Measurements from ENCODE around the gene FAM98C.

- TF ChIP-seq CTCF (IDR thresholded peaks at IDR 0.05; ENCODE audit: low read length) (no peak), EZH2 (optimal IDR thresholded peaks at IDR 0.05; ENCODE audit: low read depth, low read length) (no peak), EZH2phosphoT487 (IDR thresholded peaks at IDR 0.05; ENCODE audit: low read length) (no peak)
Measured at GRCh38 chr19:38388349-38389100, 14.4 kb upstream of the FAM98C start, which contains the start of gene SPRED3.

Data from MM.1S (cell line).